Measurements from ENCODE around the gene BCL2L12.
A peak's percentile ranks its signal among the peaks of the same experiment; 100 is the strongest.

Gene BCL2L12

DNA sequence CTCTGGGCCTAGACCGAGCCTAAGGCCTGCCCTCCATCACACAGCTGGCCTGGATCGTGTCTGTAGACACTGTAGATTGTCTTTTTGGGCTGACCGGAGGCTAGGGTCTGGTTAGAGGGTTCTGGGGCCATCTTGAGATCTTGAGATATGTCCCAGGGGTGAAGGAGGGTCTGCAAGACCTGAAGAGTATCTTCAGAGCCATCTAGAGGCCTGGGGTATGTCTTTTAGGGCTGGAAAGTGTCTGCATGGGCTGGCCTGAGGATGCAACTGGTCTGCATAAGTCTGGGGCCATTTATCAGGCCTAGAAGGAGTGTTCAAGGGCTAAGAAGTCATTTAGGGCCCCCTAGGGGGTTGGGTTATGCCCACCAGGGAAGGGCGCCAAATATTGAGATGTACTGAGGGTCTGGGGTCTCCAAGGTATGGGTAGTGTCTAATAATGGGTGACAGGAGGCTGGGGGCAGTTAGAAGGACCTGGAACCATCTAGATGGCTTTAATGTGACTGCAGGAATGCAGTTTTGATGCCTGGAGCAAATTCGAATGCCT, 23.2 kb upstream of the BCL2L12 start:
- Histone ChIP-seq H3K9ac (ENCODE audit: low read depth in 1 of 2, low read length in 2 of 2) (peak overlapping the region; percentile 87 to 98), H3K27ac (ENCODE audit: low read depth in 2 of 2, low read length in 2 of 2) (peak overlapping the region; percentile 90 to 99), H3K9me3 (ENCODE audit: control insufficient read depth in 2 of 2, low read length in 2 of 2) (no peaks in the 10 kb centered on the region), H3K36me3 (ENCODE audit: control insufficient read depth in 2 of 2, insufficient read depth in 2 of 2, low read length in 2 of 2) (peaks cover 21 to 28% of the 10 kb centered on the region in 2 donors), H3K4me1 (ENCODE audit: control insufficient read depth in 2 of 2, insufficient read depth in 2 of 2, low read length in 2 of 2) (peaks cover 33 to 38% of the 10 kb centered on the region in 2 donors), H3K27me3 (ENCODE audit: control insufficient read depth in 2 of 2, insufficient read depth in 2 of 2, low read length in 2 of 2) (no peaks in the 10 kb centered on the region), H3K4me3 (ENCODE audit: low read length in 2 of 2) (peak overlapping the region; percentile 73 to 98)

DNA sequence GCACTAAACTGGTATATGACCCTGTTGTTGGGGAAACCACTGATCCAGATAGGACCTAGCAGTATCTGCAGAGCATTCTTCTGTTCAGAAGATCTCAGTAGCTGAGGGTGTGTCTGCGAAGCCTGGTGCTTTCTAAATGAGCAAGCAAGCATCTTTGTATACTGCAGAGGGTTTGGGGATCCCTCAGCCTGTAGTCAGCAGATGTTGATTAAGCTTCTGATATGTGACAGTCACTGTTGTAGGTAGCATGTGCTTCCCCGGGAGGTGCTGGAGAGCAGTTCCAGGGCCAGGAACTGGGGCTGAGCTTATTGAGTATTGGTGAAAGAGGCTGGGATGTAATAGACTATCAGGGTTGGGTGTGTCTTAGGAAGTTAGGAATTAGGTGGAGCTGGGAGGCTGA, 22.3 kb upstream of the BCL2L12 start:
- Histone ChIP-seq H3K36me3 (ENCODE audit: control insufficient read depth in 2 of 2, insufficient read depth in 2 of 2, low read length in 2 of 2) (peaks cover 22 to 28% of the 10 kb centered on the region in 2 donors), H3K9me3 (ENCODE audit: control insufficient read depth in 2 of 2, low read length in 2 of 2) (no peaks in the 10 kb centered on the region), H3K27me3 (ENCODE audit: control insufficient read depth in 2 of 2, insufficient read depth in 2 of 2, low read length in 2 of 2) (no peaks in the 10 kb centered on the region), H3K4me1 (ENCODE audit: control insufficient read depth in 2 of 2, insufficient read depth in 2 of 2, low read length in 2 of 2) (peaks cover 30 to 31% of the 10 kb centered on the region in 2 donors), H3K27ac (ENCODE audit: low read depth in 2 of 2, low read length in 2 of 2) (no peak overlapping the region), H3K9ac (ENCODE audit: low read depth in 1 of 2, low read length in 2 of 2) (peak overlapping the region in 1 of 2 donors; percentile 2), H3K4me3 (ENCODE audit: low read length in 2 of 2) (no peak overlapping the region)

DNA sequence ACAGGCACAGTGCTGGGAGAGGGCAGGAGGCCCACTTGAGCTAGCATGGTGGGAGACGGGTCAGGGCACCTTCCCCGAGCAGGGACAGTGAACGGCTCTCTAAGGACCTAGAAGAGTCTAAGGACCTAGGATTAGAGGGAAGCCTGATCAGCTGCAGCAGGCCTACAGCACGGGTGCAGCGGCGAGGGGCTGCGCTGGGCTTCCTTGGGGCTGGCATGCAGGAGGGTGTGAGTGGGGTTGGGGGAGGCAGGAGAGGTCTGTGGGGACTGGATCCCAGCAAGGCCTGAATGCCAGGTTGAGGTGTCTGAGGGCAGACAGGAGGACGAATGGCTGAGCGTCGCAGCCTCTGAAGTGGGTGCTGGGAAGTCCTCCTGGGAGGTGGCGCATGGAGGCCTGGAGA, 20.1 kb upstream of the BCL2L12 start:
- H3K9me3 ChIP-seq (ENCODE audit: control insufficient read depth in 2 of 2, low read length in 2 of 2): no peaks in the 10 kb centered on the region
- no peak overlapping the region for H3K4me3 ChIP-seq (ENCODE audit: low read length in 2 of 2)
- no peak overlapping the region for H3K9ac ChIP-seq (ENCODE audit: low read depth in 1 of 2, low read length in 2 of 2)
- no peak overlapping the region for H3K27ac ChIP-seq (ENCODE audit: low read depth in 2 of 2, low read length in 2 of 2)
- no peaks in the 10 kb centered on the region for H3K27me3 ChIP-seq (ENCODE audit: control insufficient read depth in 2 of 2, insufficient read depth in 2 of 2, low read length in 2 of 2)
- peaks cover 19 to 24% of the 10 kb centered on the region in 2 donors for H3K4me1 ChIP-seq (ENCODE audit: control insufficient read depth in 2 of 2, insufficient read depth in 2 of 2, low read length in 2 of 2)
- peaks cover 36 to 42% of the 10 kb centered on the region in 2 donors for H3K36me3 ChIP-seq (ENCODE audit: control insufficient read depth in 2 of 2, insufficient read depth in 2 of 2, low read length in 2 of 2)

DNA sequence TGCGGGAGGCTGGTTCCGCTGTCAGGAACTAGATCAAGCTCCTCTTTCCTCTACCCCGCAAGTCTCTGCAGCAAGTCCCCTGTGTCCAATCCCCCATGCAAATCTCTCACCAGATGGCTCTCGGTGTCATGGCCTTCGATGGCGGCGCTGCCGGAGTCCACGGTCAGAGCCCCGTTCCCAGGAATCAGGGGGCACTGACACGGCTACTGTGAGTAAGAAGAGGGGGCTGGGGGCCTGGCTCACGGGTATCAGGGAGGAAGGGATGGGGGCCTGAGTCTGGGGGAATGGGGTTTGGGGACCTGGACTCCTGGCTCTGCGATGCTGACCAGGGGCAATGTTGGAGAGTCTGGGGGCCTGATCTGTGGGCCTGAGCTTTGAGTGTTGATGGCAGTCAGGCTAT, 19.7 kb upstream of the BCL2L12 start:
- no peaks in the 10 kb centered on the region for H3K9me3 ChIP-seq (ENCODE audit: control insufficient read depth in 2 of 2, low read length in 2 of 2)
- H3K27ac ChIP-seq (ENCODE audit: low read depth in 2 of 2, low read length in 2 of 2): no peak overlapping the region
- H3K36me3 ChIP-seq (ENCODE audit: control insufficient read depth in 2 of 2, insufficient read depth in 2 of 2, low read length in 2 of 2): peaks cover 39 to 44% of the 10 kb centered on the region in 2 donors
- peaks cover 17 to 20% of the 10 kb centered on the region in 2 donors for H3K4me1 ChIP-seq (ENCODE audit: control insufficient read depth in 2 of 2, insufficient read depth in 2 of 2, low read length in 2 of 2)
- H3K4me3 ChIP-seq (ENCODE audit: low read length in 2 of 2): no peak overlapping the region
- no peak overlapping the region for H3K9ac ChIP-seq (ENCODE audit: low read depth in 1 of 2, low read length in 2 of 2)
- H3K27me3 ChIP-seq (ENCODE audit: control insufficient read depth in 2 of 2, insufficient read depth in 2 of 2, low read length in 2 of 2): no peaks in the 10 kb centered on the region

DNA sequence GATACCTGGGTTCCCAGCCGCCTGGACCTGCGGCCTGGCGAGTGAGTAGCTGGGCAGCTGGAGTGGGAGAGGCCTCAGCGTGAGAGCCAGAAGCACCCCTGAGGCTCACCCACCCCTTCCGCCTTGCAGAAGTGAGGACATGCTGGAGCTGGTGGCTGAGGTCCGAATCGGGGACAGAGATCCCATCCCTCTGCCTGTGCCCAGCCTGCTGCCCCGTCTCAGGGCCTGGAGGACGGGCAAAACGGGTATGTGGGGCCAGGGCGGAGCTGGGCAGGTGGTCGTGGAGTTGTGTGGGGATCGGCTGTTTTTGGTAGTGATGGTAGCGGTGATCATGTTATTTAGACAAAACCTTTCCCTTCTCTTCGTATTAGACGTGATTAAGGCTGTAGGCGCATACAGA, 19.1 kb upstream of the BCL2L12 start:
- H3K4me3 ChIP-seq (ENCODE audit: low read length in 2 of 2): no peak overlapping the region
- H3K36me3 ChIP-seq (ENCODE audit: control insufficient read depth in 2 of 2, insufficient read depth in 2 of 2, low read length in 2 of 2): peaks cover 42 to 44% of the 10 kb centered on the region in 2 donors
- no peaks in the 10 kb centered on the region for H3K9me3 ChIP-seq (ENCODE audit: control insufficient read depth in 2 of 2, low read length in 2 of 2)
- H3K27ac ChIP-seq (ENCODE audit: low read depth in 2 of 2, low read length in 2 of 2): no peak overlapping the region
- H3K4me1 ChIP-seq (ENCODE audit: control insufficient read depth in 2 of 2, insufficient read depth in 2 of 2, low read length in 2 of 2): peaks cover 14% of the 10 kb centered on the region in 2 donors
- no peaks in the 10 kb centered on the region for H3K27me3 ChIP-seq (ENCODE audit: control insufficient read depth in 2 of 2, insufficient read depth in 2 of 2, low read length in 2 of 2)
- H3K9ac ChIP-seq (ENCODE audit: low read depth in 1 of 2, low read length in 2 of 2): no peak overlapping the region

DNA sequence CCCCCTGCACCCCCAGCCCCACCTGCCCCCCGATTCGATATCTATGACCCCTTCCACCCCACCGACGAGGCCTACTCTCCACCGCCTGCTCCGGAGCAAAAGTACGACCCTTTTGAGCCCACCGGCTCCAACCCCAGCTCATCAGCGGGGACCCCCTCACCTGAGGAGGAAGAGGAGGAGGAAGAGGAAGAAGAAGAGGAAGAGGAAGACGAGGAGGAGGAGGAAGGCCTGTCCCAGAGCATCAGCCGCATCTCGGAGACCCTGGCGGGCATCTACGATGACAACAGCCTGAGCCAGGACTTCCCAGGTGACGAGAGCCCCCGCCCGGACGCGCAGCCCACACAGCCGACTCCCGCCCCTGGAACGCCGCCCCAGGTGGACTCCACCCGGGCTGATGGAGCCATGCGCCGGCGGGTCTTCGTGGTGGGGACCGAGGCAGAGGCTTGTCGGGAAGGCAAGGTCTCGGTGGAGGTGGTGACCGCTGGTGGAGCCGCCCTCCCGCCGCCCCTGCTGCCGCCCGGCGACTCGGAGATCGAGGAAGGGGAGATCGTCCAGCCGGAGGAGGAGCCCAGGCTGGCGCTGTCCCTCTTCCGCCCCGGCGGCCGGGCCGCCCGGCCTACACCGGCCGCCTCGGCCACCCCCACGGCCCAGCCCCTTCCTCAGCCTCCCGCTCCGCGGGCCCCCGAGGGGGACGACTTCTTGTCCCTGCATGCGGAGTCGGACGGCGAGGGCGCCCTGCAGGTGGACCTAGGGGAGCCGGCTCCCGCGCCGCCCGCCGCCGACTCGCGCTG, 14.5 kb upstream of the BCL2L12 start:
- Histone ChIP-seq H3K27me3 (ENCODE audit: control insufficient read depth in 2 of 2, insufficient read depth in 2 of 2, low read length in 2 of 2) (no peaks in the 10 kb centered on the region), H3K27ac (ENCODE audit: low read depth in 2 of 2, low read length in 2 of 2) (no peak overlapping the region), H3K9ac (ENCODE audit: low read depth in 1 of 2, low read length in 2 of 2) (no peak overlapping the region), H3K36me3 (ENCODE audit: control insufficient read depth in 2 of 2, insufficient read depth in 2 of 2, low read length in 2 of 2) (peaks cover 62 to 68% of the 10 kb centered on the region in 2 donors), H3K9me3 (ENCODE audit: control insufficient read depth in 2 of 2, low read length in 2 of 2) (no peaks in the 10 kb centered on the region), H3K4me1 (ENCODE audit: control insufficient read depth in 2 of 2, insufficient read depth in 2 of 2, low read length in 2 of 2) (no peaks in the 10 kb centered on the region), H3K4me3 (ENCODE audit: low read length in 2 of 2) (no peak overlapping the region)

DNA sequence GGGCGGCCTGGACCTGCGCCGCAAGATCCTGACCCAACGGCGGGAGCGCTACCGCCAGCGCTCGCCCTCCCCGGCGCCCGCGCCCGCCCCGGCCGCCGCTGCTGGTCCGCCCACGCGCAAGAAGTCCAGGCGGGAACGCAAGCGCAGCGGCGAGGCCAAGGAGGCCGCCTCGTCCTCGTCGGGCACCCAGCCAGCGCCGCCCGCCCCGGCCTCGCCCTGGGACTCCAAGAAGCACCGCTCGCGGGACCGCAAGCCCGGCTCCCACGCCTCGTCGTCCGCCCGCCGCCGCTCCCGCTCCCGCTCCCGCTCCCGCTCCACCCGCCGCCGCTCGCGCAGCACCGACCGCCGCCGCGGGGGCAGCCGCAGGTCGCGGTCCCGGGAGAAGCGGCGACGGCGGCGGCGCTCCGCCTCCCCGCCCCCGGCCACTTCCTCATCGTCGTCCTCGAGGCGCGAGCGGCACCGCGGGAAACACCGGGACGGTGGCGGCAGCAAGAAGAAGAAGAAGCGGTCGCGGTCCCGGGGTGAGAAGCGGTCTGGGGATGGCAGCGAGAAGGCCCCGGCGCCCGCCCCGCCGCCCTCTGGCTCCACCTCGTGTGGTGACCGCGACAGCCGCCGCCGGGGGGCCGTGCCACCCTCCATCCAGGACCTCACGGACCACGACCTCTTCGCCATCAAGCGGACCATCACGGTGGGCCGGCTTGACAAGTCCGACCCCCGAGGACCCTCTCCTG, 13.7 kb upstream of the BCL2L12 start:
- Histone ChIP-seq H3K4me3 (ENCODE audit: low read length in 2 of 2) (no peak overlapping the region), H3K4me1 (ENCODE audit: control insufficient read depth in 2 of 2, insufficient read depth in 2 of 2, low read length in 2 of 2) (no peaks in the 10 kb centered on the region), H3K27me3 (ENCODE audit: control insufficient read depth in 2 of 2, insufficient read depth in 2 of 2, low read length in 2 of 2) (no peaks in the 10 kb centered on the region), H3K9ac (ENCODE audit: low read depth in 1 of 2, low read length in 2 of 2) (no peak overlapping the region), H3K36me3 (ENCODE audit: control insufficient read depth in 2 of 2, insufficient read depth in 2 of 2, low read length in 2 of 2) (peaks cover 62 to 63% of the 10 kb centered on the region in 2 donors), H3K9me3 (ENCODE audit: control insufficient read depth in 2 of 2, low read length in 2 of 2) (no peaks in the 10 kb centered on the region), H3K27ac (ENCODE audit: low read depth in 2 of 2, low read length in 2 of 2) (no peak overlapping the region)

DNA sequence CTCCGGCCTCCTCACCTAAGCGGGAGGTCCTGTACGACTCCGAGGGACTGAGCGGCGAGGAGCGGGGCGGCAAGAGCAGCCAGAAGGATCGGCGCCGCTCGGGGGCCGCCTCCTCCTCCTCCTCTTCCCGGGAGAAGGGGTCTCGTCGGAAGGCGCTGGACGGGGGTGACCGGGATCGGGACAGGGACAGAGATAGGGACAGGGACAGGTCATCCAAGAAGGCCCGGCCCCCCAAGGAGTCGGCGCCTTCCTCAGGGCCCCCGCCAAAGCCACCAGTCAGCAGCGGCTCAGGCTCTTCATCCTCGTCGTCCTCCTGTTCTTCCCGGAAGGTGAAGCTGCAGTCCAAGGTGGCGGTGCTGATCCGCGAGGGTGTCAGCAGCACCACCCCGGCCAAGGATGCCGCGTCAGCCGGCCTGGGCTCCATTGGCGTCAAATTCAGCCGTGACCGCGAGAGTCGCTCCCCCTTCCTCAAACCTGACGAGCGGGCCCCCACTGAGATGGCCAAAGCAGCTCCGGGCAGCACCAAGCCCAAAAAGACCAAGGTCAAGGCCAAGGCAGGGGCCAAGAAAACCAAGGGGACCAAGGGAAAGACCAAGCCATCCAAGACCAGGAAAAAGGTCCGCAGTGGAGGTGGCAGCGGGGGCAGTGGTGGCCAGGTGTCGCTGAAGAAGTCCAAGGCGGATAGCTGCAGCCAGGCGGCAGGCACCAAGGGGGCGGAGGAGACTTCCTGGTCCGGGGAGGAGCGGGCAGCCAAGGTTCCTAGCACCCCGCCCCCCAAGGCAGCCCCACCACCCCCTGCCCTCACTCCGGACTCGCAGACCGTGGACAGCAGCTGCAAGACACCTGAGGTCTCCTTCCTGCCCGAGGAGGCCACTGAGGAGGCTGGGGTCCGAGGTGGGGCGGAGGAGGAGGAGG, 12.9 kb upstream of the BCL2L12 start:
- Histone ChIP-seq H3K36me3 (ENCODE audit: control insufficient read depth in 2 of 2, insufficient read depth in 2 of 2, low read length in 2 of 2) (peaks cover 62 to 64% of the 10 kb centered on the region in 2 donors), H3K9me3 (ENCODE audit: control insufficient read depth in 2 of 2, low read length in 2 of 2) (no peaks in the 10 kb centered on the region), H3K27me3 (ENCODE audit: control insufficient read depth in 2 of 2, insufficient read depth in 2 of 2, low read length in 2 of 2) (no peaks in the 10 kb centered on the region), H3K4me1 (ENCODE audit: control insufficient read depth in 2 of 2, insufficient read depth in 2 of 2, low read length in 2 of 2) (no peaks in the 10 kb centered on the region), H3K4me3 (ENCODE audit: low read length in 2 of 2) (no peak overlapping the region), H3K27ac (ENCODE audit: low read depth in 2 of 2, low read length in 2 of 2) (no peak overlapping the region), H3K9ac (ENCODE audit: low read depth in 1 of 2, low read length in 2 of 2) (no peak overlapping the region)

DNA sequence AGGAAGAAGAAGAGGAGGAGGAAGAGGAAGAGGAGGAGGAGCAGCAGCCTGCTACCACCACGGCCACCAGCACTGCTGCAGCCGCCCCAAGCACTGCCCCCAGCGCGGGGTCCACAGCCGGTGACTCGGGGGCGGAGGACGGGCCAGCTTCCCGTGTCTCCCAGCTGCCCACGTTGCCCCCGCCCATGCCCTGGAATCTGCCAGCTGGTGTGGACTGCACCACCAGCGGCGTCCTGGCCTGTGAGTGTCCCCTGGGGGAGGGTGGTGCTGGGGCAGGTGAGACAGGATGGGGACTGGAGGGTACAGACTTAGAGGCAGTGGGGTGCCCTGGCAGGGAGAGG, 12.3 kb upstream of the BCL2L12 start:
- Histone ChIP-seq H3K27ac (ENCODE audit: low read depth in 2 of 2, low read length in 2 of 2) (no peak overlapping the region), H3K9ac (ENCODE audit: low read depth in 1 of 2, low read length in 2 of 2) (no peak overlapping the region), H3K4me3 (ENCODE audit: low read length in 2 of 2) (no peak overlapping the region), H3K27me3 (ENCODE audit: control insufficient read depth in 2 of 2, insufficient read depth in 2 of 2, low read length in 2 of 2) (no peaks in the 10 kb centered on the region), H3K4me1 (ENCODE audit: control insufficient read depth in 2 of 2, insufficient read depth in 2 of 2, low read length in 2 of 2) (no peaks in the 10 kb centered on the region), H3K36me3 (ENCODE audit: control insufficient read depth in 2 of 2, insufficient read depth in 2 of 2, low read length in 2 of 2) (peaks cover 64 to 66% of the 10 kb centered on the region in 2 donors), H3K9me3 (ENCODE audit: control insufficient read depth in 2 of 2, low read length in 2 of 2) (no peaks in the 10 kb centered on the region)

Data from mucosa of rectum (tissue), 2 donors.